DLD1 (cell line): ENCODE data around the gene UBE3C.

ENCODE experiments used
- in situ Hi-C: cut with HindIII; loops from 2 replicates; pipeline ENCODE4 v1.10.0; 2017; ENCODE audit warnings: low sequenced_read_pairs

The UBE3C gene

GRCh38 chr7:157282141-157282801, 143.5 kb downstream of the UBE3C start:
- in situ Hi-C loops, result no loop called here

- in situ Hi-C loops, result no loop called here
Observed at GRCh38 chr7:157284229-157285014, 145.7 kb downstream of the UBE3C start.

DNA sequence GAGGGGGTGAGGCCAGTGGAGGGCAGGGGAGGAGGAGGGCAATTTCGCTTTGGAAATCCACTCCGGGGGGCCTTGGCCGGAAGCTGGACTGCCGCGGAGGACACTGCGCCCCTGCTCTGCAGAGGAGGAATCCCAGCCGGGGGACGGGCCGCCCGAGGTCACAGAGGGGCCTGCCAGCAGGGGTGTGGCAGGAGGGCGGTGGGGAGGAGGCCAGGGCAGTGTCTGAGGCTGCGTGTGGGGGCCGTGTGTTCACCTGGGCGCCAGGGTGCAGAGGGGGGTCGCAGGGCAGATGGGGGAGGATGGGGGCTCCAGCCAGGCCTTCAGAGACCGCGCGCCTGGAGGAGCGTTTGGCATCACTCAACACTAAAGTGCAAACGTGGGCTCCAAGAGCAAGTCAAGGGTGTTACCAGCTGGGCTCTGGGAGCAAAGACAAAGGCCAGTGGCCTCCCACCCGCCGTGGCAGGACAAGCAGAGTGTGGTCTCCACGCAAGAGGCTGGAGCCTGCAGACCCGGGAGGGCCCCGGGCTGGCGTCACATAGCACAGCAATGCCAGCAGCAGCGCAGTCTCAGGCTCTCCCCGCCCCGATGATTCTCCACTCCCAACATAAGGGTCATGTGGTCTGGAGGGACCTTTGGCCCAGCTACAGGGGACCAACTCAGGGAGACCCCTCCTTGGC, 152.8 kb downstream of the UBE3C start:
- in situ Hi-C loops, result no loop called here

GRCh38 chr7:157292258-157292657, 153.5 kb downstream of the UBE3C start:
- in situ Hi-C loops, result no loop called here

DNA sequence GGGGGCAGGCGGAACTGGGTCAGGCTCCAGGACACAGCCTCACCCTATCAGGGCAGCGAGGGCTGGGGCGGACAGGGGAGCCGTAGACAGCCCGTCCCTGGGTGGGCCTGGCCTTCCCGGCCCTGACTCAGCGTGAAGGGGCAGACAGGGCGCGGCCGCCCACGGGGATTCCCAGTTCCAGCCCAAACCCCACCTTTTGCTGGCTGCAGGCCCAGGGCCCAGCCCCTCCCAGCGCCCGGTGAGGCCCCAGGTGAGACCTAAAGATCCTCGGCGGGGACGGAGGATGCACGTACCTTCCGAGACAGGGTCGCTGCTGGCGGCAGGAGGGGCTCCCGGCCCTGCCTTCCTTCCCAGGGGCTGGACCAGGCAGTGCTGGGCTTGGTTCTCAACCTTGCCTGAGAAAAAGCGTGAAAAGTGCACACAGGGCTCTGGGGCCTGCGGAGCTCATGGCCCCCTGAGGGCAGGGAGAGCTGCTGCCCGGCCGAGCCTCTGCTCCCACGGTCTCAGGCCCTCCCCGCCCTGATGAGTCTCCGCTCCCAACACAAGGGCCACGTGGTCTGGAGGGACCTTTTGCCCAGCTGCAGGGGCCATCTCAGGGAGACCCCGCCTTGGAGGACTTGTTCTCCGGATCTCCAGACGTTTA, 154.2 kb downstream of the UBE3C start:
- in situ Hi-C loops, result no loop called here

DNA sequence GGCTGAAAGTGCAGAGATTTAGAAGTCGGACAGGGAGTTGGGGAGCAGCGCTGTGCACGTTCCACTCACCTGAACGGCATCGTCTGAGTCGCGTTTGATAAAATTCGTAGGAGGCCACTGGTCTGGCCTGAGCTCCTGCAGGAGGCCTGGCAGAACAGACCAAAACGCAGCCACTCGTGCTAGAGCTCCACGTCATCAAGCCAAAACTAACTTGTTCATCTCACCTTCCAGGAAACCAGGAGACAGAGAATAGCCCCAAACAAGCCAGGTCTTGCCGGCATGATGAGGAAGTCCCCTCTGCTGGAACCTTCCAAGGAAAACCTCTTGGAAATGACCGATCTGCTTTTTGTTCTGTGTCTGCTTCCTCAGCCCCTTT, 154.7 kb downstream of the UBE3C start:
- in situ Hi-C loops, result no loop called here

GRCh38 chr7:157294773-157295172, 156.0 kb downstream of the UBE3C start:
- in situ Hi-C loops, result no loop called here

GRCh38 chr7:157295338-157295737, 156.6 kb downstream of the UBE3C start:
- in situ Hi-C loops, result no loop called here

GRCh38 chr7:157297185-157297584, 158.5 kb downstream of the UBE3C start:
- in situ Hi-C loops, result no loop called here

GRCh38 chr7:157299317-157299612, 160.5 kb downstream of the UBE3C start:
- in situ Hi-C loops, result no loop called here

- in situ Hi-C loops, result no loop called here
Observed at GRCh38 chr7:157299613-157300368, 161.1 kb downstream of the UBE3C start.

- in situ Hi-C loops, result no loop called here
Observed at GRCh38 chr7:157300369-157300825, 161.7 kb downstream of the UBE3C start.

GRCh38 chr7:157301610-157302120, 162.9 kb downstream of the UBE3C start:
- in situ Hi-C loops, result no loop called here

- in situ Hi-C loops, result no loop called here
Observed at GRCh38 chr7:157306846-157307838, 168.4 kb downstream of the UBE3C start.

DNA sequence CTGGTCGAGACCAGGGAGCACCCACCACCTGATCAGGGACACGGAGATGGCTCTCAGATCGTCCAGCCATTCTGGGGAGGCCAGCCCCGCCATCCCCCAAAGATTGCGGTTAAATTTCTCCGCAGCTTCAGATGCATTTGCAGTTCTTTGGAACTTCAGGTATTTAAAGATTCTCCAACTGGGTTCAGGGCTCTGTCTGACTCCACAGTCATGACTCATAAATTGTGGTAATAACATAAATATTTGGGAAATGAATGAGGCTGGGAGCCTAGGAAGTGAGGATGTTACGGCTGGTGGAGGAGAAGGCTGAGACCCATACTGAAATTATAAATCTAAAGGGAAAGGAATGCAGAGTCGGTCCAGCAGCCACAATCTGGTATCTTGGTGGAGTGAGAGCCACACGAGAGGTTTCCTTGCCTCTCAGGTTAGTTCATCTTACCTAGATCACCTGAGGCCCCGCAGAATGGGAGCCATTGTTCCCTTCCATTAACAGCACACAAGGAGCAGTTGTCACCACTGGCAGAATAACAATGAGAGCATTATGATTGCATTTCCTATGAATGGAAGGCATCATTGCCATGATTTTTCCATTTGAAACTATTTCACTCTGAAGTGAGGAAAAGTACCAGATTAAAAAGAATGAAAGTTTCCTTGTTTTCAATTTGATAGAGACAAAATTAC, 171.4 kb downstream of the UBE3C start:
- in situ Hi-C loops, result no loop called here

DNA sequence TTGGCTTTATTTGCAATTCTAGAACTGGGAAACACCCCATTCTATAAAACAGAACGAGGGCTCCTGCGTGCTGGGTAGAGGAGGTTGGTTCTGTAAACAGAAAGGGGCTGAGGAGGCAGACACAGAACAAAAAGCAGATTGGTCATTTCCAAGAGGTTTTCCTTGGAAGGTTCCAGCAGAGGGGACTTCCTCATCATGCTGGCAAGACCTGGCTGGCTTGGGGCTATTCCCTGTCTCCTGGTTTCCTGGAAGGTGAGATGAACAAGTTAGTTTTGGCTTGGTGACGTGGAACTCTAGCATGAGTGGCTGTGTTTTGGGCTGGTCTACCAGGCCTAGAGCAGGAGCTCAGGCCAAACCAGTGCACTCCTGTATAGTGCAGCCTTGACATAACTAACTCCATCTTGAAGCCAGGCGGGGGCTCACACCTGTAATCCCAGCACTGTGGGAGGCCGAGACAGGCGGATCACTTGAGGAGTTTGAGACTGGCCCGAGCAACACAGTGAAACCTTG, 172.0 kb downstream of the UBE3C start:
- in situ Hi-C loops, result no loop called here

DNA sequence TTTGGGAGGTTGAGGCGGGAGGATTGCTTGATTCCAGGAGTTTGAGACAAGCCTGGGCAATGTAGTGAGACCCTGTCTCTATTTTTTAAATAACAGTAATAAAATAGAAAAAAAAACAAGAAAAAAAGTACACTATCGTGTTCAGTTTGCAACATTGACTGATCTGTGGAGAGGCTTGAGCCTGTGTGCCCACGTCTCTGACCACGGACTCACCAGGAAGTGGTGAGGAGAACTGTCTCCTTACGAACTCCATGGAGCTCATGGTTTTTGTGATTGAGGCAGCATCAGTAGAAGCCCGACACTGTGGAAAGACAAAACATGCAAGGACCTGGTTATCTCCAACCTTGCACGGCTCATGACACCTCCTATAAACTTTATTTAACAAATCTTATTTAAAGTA, 174.2 kb downstream of the UBE3C start:
- in situ Hi-C loops, result no loop called here

DNA sequence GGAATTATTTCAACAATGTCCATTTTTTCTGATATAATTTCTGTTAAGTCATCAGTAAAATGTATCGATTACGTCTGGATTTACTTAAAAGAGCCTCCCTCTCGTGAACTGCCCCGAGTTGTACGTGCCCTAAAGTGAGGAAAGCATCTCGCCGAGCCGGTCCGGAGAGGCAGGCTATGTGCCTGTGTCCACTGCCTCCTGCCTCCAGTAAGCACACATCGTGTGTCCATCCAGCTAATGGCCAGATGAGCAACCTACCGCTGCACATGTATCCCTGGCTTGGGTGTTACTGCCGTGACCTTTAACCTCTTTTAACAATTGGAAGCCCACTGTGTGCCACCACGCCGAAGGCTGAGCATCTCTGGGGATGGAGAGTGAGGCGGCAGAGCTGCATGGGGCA, 174.9 kb downstream of the UBE3C start:
- in situ Hi-C loops, result no loop called here
